ENCODE data around the gene HSDL1. TPM values are rescaled to one million over a fixed set of nuclear protein-coding genes. Genes with fewer than 3 reads are reported as not detected.

The HSDL1 gene
- total and polyA plus RNA-seq, 4 donors: 3.0 to 9.6 (median 5.3) TPM

DNA sequence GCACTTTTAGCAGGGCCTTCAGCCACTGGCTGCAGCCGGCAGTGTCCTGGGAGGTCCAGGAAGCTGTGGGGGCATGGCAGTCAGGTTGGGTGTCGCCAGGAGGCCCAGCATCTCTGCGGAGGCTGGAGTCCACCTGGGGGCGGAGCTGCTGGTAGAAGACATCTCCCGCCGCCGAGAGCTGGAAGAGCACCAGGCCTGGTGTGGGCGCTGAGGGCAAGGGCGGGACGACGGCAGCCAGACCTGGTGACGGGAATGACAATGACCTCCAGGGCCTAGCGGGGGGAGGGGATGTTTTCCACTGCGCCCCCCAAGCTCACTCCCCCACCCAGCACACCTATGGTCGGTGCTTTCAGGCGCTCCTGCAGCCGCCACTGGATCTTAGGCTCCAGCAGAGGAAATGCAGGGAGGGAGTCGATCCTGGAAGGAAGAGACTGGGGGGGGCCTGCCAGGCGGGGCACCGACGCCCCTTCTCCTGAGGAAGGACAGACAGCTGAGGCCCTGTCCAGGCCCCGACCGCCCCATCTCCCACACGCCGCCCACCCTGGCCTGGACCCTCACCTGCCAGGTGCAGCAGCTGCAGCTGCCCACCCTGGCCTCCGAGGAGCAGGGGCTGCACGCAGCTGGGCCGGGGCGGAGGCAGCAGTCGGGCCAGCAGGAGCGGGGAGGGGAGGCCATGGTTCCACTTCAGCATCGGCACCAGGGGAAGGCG, 34.8 kb upstream of the HSDL1 start:
- no peak overlapping the region for H3K9ac ChIP-seq (ENCODE audit: low read depth in 1 of 2, low read length in 2 of 2)
- H3K9me3 ChIP-seq (ENCODE audit: control insufficient read depth in 4 of 4, low read length in 3 of 4): no peaks in the 10 kb centered on the region
- no peaks in the 10 kb centered on the region for H3K27me3 ChIP-seq (ENCODE audit: control insufficient read depth in 4 of 4, insufficient read depth in 4 of 4, low read length in 3 of 4)
- H3K36me3 ChIP-seq (ENCODE audit: control insufficient read depth in 4 of 4, insufficient read depth in 3 of 4, low read depth in 1 of 4, low read length in 3 of 4): peaks cover 9 to 53% (median 19%) of the 10 kb centered on the region in 4 donors
- H3K4me3 ChIP-seq (ENCODE audit: low read depth in 1 of 3, low read length in 3 of 3): no peak overlapping the region
- 90% methylated on average over 33 of the region's 33 CpGs for WGBS
- peaks cover 0 to 27% (median 13%) of the 10 kb centered on the region in 4 donors for H3K4me1 ChIP-seq (ENCODE audit: control insufficient read depth in 4 of 4, insufficient read depth in 4 of 4, low read length in 3 of 4)
- no peak for DNase-seq (ENCODE audit: low spot score)
- no peak overlapping the region for H3K27ac ChIP-seq (ENCODE audit: low read depth in 1 of 2, low read length in 2 of 2)
- TF ChIP-seq JUND (IDR thresholded peaks at IDR 0.05) (no peak), YY1 (IDR thresholded peaks at IDR 0.05) (no peak), TAF1 (conservative IDR thresholded peaks at IDR 0.05) (no peak), SP1 (IDR thresholded peaks at IDR 0.05) (no peak), FOXA2 (IDR thresholded peaks at IDR 0.05) (no peak), NR2F2 (IDR thresholded peaks at IDR 0.05) (no peak), HNF4A (conservative IDR thresholded peaks at IDR 0.05) (no peak), EGR1 (IDR thresholded peaks at IDR 0.05; ENCODE audit: low read depth in 2 of 2) (no peak), RAD21 (IDR thresholded peaks at IDR 0.05) (no peak), RXRA (IDR thresholded peaks at IDR 0.05) (no peak), HNF4G (IDR thresholded peaks at IDR 0.05) (no peak), FOXA1 (IDR thresholded peaks at IDR 0.05) (no peak), GABPA (IDR thresholded peaks at IDR 0.05 in 1 of 2, conservative IDR thresholded peaks at IDR 0.05 in 1 of 2) (no peak)
- TF ChIP-seq, protein P1, sequence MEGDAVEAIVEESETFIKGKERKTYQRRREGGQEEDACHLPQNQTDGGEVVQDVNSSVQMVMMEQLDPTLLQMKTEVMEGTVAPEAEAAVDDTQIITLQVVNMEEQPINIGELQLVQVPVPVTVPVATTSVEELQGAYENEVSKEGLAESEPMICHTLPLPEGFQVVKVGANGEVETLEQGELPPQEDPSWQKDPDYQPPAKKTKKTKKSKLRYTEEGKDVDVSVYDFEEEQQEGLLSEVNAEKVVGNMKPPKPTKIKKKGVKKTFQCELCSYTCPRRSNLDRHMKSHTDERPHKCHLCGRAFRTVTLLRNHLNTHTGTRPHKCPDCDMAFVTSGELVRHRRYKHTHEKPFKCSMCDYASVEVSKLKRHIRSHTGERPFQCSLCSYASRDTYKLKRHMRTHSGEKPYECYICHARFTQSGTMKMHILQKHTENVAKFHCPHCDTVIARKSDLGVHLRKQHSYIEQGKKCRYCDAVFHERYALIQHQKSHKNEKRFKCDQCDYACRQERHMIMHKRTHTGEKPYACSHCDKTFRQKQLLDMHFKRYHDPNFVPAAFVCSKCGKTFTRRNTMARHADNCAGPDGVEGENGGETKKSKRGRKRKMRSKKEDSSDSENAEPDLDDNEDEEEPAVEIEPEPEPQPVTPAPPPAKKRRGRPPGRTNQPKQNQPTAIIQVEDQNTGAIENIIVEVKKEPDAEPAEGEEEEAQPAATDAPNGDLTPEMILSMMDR (IDR thresholded peaks at IDR 0.05; ENCODE audit: low read depth, low read length, missing input control): no peak
- TF ChIP-seq, protein P2, sequence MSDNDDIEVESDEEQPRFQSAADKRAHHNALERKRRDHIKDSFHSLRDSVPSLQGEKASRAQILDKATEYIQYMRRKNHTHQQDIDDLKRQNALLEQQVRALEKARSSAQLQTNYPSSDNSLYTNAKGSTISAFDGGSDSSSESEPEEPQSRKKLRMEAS (IDR thresholded peaks at IDR 0.05): no peak
- TF ChIP-seq, protein P3, sequence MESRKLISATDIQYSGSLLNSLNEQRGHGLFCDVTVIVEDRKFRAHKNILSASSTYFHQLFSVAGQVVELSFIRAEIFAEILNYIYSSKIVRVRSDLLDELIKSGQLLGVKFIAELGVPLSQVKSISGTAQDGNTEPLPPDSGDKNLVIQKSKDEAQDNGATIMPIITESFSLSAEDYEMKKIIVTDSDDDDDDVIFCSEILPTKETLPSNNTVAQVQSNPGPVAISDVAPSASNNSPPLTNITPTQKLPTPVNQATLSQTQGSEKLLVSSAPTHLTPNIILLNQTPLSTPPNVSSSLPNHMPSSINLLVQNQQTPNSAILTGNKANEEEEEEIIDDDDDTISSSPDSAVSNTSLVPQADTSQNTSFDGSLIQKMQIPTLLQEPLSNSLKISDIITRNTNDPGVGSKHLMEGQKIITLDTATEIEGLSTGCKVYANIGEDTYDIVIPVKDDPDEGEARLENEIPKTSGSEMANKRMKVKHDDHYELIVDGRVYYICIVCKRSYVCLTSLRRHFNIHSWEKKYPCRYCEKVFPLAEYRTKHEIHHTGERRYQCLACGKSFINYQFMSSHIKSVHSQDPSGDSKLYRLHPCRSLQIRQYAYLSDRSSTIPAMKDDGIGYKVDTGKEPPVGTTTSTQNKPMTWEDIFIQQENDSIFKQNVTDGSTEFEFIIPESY (IDR thresholded peaks at IDR 0.05): no peak
- TF ChIP-seq, protein P4, sequence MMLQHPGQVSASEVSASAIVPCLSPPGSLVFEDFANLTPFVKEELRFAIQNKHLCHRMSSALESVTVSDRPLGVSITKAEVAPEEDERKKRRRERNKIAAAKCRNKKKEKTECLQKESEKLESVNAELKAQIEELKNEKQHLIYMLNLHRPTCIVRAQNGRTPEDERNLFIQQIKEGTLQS (IDR thresholded peaks at IDR 0.05): no peak
- TF ChIP-seq, protein P5, sequence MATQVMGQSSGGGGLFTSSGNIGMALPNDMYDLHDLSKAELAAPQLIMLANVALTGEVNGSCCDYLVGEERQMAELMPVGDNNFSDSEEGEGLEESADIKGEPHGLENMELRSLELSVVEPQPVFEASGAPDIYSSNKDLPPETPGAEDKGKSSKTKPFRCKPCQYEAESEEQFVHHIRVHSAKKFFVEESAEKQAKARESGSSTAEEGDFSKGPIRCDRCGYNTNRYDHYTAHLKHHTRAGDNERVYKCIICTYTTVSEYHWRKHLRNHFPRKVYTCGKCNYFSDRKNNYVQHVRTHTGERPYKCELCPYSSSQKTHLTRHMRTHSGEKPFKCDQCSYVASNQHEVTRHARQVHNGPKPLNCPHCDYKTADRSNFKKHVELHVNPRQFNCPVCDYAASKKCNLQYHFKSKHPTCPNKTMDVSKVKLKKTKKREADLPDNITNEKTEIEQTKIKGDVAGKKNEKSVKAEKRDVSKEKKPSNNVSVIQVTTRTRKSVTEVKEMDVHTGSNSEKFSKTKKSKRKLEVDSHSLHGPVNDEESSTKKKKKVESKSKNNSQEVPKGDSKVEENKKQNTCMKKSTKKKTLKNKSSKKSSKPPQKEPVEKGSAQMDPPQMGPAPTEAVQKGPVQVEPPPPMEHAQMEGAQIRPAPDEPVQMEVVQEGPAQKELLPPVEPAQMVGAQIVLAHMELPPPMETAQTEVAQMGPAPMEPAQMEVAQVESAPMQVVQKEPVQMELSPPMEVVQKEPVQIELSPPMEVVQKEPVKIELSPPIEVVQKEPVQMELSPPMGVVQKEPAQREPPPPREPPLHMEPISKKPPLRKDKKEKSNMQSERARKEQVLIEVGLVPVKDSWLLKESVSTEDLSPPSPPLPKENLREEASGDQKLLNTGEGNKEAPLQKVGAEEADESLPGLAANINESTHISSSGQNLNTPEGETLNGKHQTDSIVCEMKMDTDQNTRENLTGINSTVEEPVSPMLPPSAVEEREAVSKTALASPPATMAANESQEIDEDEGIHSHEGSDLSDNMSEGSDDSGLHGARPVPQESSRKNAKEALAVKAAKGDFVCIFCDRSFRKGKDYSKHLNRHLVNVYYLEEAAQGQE (IDR thresholded peaks at IDR 0.05): no peak
